ENCODE measurements around the gene ARHGEF26. TPM values are rescaled to one million over a fixed set of nuclear protein-coding genes. Genes with fewer than 3 reads are reported as not detected.

The ARHGEF26 gene
- total RNA-seq, 1 donor from 2014 or later: 29.2 TPM

DNA sequence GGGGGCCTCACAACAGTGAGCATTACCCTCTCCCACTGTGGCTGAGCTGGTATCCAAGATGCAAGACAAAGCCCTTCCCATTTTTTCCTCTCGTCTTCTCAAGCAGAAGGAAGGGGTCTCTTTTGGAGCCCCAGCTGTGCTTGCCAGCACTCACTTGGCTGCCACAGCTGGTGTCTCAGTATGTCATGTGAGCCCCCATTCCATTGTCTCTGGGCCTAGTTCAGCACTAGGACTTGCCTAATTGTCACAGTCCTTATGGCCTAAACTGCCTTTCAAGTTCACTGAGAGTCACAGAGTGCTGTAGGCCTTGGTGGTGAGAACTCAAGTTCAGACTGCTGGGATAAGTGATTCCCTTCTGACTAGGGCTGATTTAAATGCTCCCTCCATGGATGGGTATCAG is 89.8 kb downstream of the ARHGEF26 start:
- Histone ChIP-seq H3K9me3 (no peaks in the 10 kb centered on the region), H3K27ac (no peak overlapping the region), H3K4me3 (no peak overlapping the region), H3K4me1 (no peaks in the 10 kb centered on the region), H3K36me3 (peaks cover 0 to 3% of the 10 kb centered on the region in 2 donors), H3K27me3 (no peaks in the 10 kb centered on the region)
- no peak for DNase-seq (ENCODE audit: extremely low spot score in 2 of 2)
- TF ChIP-seq, protein P1, sequence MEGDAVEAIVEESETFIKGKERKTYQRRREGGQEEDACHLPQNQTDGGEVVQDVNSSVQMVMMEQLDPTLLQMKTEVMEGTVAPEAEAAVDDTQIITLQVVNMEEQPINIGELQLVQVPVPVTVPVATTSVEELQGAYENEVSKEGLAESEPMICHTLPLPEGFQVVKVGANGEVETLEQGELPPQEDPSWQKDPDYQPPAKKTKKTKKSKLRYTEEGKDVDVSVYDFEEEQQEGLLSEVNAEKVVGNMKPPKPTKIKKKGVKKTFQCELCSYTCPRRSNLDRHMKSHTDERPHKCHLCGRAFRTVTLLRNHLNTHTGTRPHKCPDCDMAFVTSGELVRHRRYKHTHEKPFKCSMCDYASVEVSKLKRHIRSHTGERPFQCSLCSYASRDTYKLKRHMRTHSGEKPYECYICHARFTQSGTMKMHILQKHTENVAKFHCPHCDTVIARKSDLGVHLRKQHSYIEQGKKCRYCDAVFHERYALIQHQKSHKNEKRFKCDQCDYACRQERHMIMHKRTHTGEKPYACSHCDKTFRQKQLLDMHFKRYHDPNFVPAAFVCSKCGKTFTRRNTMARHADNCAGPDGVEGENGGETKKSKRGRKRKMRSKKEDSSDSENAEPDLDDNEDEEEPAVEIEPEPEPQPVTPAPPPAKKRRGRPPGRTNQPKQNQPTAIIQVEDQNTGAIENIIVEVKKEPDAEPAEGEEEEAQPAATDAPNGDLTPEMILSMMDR (IDR thresholded peaks at IDR 0.05): no peak
- TF ChIP-seq POLR2AphosphoS5 (IDR thresholded peaks at IDR 0.05; ENCODE audit: insufficient read depth in 1 of 2, low read depth in 1 of 2) (no peak), POLR2A (IDR thresholded peaks at IDR 0.05) (no peak)
- intact Hi-C loops (cut with DNase I): no loop called here

GRCh38 chr3:154214306-154214705 is 93.1 kb downstream of the ARHGEF26 start:
- H3K27ac ChIP-seq: no peak overlapping the region
- no peak for DNase-seq (ENCODE audit: extremely low spot score in 2 of 2)
- no peaks in the 10 kb centered on the region for H3K36me3 ChIP-seq
- no peaks in the 10 kb centered on the region for H3K9me3 ChIP-seq
- no peaks in the 10 kb centered on the region for H3K27me3 ChIP-seq
- H3K4me3 ChIP-seq: no peak overlapping the region
- H3K4me1 ChIP-seq: peaks cover 12% of the 10 kb centered on the region
- intact Hi-C loops (cut with DNase I): no loop called here
- TF ChIP-seq, protein P1 (IDR thresholded peaks at IDR 0.05): no peak
- TF ChIP-seq POLR2AphosphoS5 (IDR thresholded peaks at IDR 0.05; ENCODE audit: insufficient read depth in 1 of 2, low read depth in 1 of 2) (no peak), POLR2A (IDR thresholded peaks at IDR 0.05) (no peak)

GRCh38 chr3:154217671-154218070 is 96.5 kb downstream of the ARHGEF26 start:
- no peak overlapping the region for H3K4me3 ChIP-seq
- no peak overlapping the region for H3K27ac ChIP-seq
- H3K27me3 ChIP-seq: no peaks in the 10 kb centered on the region
- no peak for DNase-seq (ENCODE audit: extremely low spot score in 2 of 2)
- no peaks in the 10 kb centered on the region for H3K36me3 ChIP-seq
- peaks cover 12% of the 10 kb centered on the region for H3K4me1 ChIP-seq
- no peaks in the 10 kb centered on the region for H3K9me3 ChIP-seq
- intact Hi-C loops (cut with DNase I): no loop called here
- TF ChIP-seq POLR2AphosphoS5 (IDR thresholded peaks at IDR 0.05; ENCODE audit: insufficient read depth in 1 of 2, low read depth in 1 of 2) (no peak), POLR2A (IDR thresholded peaks at IDR 0.05) (no peak)
- TF ChIP-seq, protein P1 (IDR thresholded peaks at IDR 0.05): no peak

GRCh38 chr3:154218728-154219127 is 97.5 kb downstream of the ARHGEF26 start:
- H3K4me3 ChIP-seq: no peak overlapping the region
- H3K9me3 ChIP-seq: no peaks in the 10 kb centered on the region
- H3K27ac ChIP-seq: no peak overlapping the region
- peaks cover 12% of the 10 kb centered on the region for H3K4me1 ChIP-seq
- intact Hi-C loops (cut with DNase I): no loop called here
- no peaks in the 10 kb centered on the region for H3K36me3 ChIP-seq
- H3K27me3 ChIP-seq: no peaks in the 10 kb centered on the region
- TF ChIP-seq POLR2A (IDR thresholded peaks at IDR 0.05): no peak
- no peak for TF ChIP-seq POLR2AphosphoS5 (IDR thresholded peaks at IDR 0.05; ENCODE audit: insufficient read depth in 1 of 2, low read depth in 1 of 2)
- TF ChIP-seq, protein P1 (IDR thresholded peaks at IDR 0.05): no peak
- no peak for DNase-seq (ENCODE audit: extremely low spot score in 2 of 2)

DNA sequence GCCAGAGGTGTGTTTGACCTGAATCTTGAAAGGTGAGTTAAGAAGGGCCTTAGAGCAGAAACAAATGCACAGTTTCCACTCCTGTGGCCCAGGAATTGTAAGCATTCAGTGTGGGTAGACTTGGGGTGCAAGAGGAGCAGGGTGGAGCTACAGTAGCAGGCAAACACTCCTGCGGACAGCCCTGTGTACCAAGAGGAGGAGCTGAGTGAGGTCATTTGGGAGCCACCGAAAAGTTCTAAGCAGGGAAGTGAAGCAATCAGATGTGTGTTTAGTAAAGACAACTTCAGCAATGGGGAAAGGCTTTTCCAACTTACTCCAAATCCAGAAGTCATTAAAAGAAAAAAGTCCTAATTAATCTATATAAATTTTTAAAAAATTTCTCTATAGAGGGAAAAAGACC is 99.3 kb downstream of the ARHGEF26 start:
- TF ChIP-seq, protein P1 (IDR thresholded peaks at IDR 0.05): no peak
- TF ChIP-seq POLR2AphosphoS5 (IDR thresholded peaks at IDR 0.05; ENCODE audit: insufficient read depth in 1 of 2, low read depth in 1 of 2) (no peak), POLR2A (IDR thresholded peaks at IDR 0.05) (no peak)
- Histone ChIP-seq H3K36me3 (no peaks in the 10 kb centered on the region), H3K4me1 (peaks cover 25% of the 10 kb centered on the region), H3K27ac (no peak overlapping the region), H3K27me3 (no peaks in the 10 kb centered on the region), H3K4me3 (no peak overlapping the region), H3K9me3 (no peaks in the 10 kb centered on the region)
- no peak for DNase-seq (ENCODE audit: extremely low spot score in 2 of 2)
- intact Hi-C loops (cut with DNase I): no loop called here

Data from vagina (tissue), 2 donors.